22Rv1 (cell line): ENCODE data around the gene TAT.

ENCODE experiments used
- CTCF ChIP-seq: fragments of 450-650 bp; IDR thresholded peaks from 2 replicates; pipeline ENCODE4 v1.5.1; 2017; ENCODE audit warnings: mild to moderate bottlenecking
- ZFX ChIP-seq: fragments of 450-650 bp; IDR thresholded peaks from 2 replicates; pipeline ENCODE4 v1.6.1; 2017; ENCODE audit warnings: antibody characterized with exemption, borderline replicate concordance

DNA sequence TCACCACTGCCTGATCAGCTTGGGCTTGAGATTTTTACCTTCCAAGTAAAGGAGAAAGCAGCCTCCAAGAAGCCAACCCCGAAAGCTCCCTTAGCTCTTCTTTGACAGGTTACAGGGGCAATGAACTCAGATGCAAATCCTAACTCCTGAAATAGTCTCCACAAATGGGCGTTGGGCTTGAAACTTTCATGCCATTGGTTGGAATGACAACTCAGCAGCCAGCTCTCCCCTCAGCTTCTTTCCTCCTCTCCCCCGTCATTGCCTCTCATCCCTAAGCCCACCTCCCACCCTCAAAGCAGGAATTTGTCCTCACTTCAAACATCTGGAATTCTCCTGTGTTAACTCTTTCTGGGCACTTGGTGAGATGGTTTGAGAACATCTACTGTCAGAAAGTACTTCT lies at the start of gene TAT:
- TF ChIP-seq CTCF: no peak
- no peak for TF ChIP-seq ZFX
